ENCODE results near the gene CPNE4.
"Not testable (repeated sequence)": the region's sequence is repeated elsewhere in the genome, so short reads cannot be mapped to it uniquely, and the experiment has no call there.

CPNE4 gene

GRCh38 chr3:132016061-132017041 is 18.5 kb downstream of the CPNE4 start:
- no peak for DNase-seq (ENCODE audit: low read depth)

- no peak for DNase-seq (ENCODE audit: low read depth)
These were observed 20.7 kb downstream of the CPNE4 start for GRCh38 chr3:132014105-132014504.

GRCh38 chr3:132009241-132009640 is 25.6 kb downstream of the CPNE4 start:
- DNase-seq (ENCODE audit: low read depth): no peak

DNA sequence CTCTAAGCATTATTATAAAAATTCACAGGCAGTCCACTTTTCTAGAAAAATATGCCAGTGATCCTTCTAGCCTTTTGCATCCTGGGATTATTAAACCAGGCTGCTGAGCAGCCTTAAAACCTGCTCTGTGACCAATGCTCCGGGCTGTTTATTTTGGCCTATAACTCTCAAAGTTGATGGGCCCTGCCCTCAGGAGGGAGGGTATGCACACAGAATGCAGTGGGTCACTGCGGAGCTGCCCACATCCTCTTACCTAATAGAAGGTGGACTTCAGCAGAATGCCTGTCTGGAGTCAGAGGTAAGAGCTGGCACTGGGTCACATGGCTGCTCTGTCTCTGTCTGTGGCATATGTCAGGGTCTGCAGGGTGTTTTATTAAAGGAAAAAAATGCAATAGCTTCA is 26.0 kb downstream of the CPNE4 start:
- no peak for DNase-seq (ENCODE audit: low read depth)

GRCh38 chr3:132007617-132008016 is 27.2 kb downstream of the CPNE4 start:
- DNase-seq (ENCODE audit: low read depth): no peak

DNA sequence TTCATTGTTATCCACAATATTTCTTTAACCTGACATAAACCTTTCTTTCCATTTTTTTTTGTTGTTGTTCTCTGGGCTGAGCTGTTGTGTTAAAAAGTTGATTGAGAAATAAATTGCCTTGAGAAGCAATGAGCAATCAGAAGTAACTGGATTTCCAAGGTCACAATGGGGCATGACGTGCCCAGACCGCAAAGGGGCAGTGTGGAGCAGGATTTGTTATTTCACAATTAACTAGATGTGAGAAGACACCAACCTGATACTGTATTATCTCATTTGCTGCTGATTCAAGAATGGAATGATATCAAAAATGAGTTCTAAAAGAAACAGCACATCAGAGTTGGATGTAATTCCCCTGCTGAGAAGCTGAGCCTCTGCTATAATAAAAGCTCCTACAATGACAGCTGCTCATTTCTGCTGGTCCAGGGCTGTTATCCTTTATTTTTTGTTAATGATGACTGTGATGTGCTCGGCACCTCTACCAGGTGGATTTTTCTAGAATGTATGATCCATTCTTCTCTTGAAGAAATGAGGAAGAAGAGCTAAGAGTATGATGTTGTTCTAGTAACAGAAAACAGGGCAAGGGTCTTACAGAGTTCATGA is 28.1 kb downstream of the CPNE4 start:
- no peak for DNase-seq (ENCODE audit: low read depth)

DNA sequence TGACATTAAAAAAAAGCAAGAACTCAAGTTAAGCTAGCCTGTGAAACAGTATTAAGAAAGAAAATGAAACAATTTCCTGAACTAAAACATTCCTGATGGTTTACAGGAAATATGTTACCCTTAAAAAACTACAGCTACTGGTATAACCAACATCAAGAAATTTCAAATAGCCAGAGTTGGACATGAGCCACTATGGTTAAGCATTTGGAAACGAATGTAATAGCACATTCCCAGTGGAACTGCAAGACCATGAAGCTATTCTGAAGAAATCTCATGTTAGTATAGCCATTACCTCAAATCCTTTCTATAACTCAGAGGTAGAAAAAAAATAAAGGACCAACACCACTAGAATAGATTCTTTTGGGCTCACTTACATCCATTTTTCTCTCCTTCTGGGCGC is 30.2 kb downstream of the CPNE4 start:
- DNase-seq (ENCODE audit: low read depth): no peak

DNA sequence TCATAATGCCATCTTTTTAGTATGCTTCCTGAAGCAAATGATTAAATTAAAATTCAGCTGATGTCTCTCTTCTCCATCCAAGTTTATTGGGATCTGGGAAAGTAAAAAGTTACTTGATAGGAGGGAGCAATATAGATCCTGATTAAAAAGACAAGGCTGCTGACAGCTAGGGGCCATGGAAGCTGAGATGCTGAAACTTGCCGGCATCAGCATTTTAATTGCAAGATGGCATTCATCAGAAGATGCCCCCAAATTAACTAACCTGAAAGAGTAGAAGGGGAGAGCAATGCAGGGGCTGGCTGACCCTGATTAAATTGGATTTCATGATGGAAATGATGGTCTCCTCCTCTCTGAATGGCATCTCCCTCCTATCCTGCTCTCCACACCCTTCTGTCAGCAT is 31.1 kb downstream of the CPNE4 start:
- no peak for DNase-seq (ENCODE audit: low read depth)

DNA sequence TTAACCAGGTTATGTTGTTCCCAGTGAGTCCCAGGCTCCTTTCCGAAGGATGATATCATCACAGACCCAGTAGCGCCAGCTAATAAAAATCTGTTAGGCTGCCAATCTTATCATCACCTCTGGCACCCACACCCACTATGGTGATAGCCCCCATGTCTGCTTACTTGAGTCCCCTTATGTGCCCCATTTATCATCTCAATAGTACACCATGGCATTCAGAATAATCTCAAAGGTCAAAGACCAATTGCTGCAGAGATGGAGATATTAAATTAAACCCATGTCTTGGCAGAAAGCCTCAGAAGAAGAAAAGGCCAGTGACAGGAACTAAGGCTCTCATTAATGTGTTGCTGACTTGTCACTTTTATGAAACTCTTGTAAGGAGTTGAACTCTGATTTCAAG is 32.8 kb downstream of the CPNE4 start:
- no peak for DNase-seq (ENCODE audit: low read depth)

- DNase-seq (ENCODE audit: low read depth): no peak
These were observed 33.8 kb downstream of the CPNE4 start for GRCh38 chr3:132001036-132001435.

- no peak for DNase-seq (ENCODE audit: low read depth)
These were observed 36.8 kb downstream of the CPNE4 start for GRCh38 chr3:131998027-131998426.

DNA sequence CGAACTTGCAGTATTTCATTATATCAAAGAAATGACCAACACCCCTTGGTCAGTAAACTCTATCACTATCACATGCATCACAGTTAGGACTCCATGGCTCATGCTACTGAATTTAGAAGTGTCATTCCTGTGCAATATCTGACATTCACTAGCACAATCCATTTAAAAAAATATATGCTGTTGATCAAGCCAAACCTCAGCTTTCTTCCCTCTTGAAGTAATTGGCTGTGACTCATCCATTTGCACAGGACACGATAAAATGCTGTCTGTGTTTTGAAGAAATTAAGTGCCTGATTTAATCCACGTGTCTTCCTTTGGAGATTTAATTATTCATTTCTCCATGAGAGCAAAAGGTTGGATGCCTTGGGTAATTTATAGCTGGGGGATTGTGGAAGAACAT is 38.9 kb downstream of the CPNE4 start:
- no peak for DNase-seq (ENCODE audit: low read depth)

- no peak for DNase-seq (ENCODE audit: low read depth)
These were observed 45.5 kb downstream of the CPNE4 start for GRCh38 chr3:131989318-131989717.

- DNase-seq (ENCODE audit: low read depth): no peak
These were observed 46.6 kb downstream of the CPNE4 start for GRCh38 chr3:131988209-131988608.

- DNase-seq (ENCODE audit: low read depth): no peak
These were observed 51.1 kb downstream of the CPNE4 start for GRCh38 chr3:131983689-131984088.

DNA sequence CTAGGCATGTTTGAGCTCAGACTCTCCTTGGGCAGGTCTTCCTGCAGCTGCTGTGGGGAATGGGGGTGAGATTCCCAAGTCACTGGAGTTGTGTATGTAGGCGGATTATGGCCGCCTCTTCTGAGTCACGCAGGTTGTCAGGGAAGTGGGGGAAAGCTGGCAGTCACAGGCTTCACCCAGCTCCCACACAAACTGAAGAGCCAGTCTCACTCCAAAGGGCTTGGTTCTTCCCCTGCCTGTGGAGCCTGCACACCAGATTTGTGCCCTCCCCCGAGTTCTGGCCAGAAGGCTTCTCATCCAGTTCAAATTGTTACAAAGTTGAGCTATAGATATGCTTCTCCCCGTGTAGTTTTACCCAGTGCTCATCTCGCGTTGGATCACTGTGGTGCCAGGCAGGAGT is 53.5 kb downstream of the CPNE4 start:
- no peak for DNase-seq (ENCODE audit: low read depth)

- no peak for DNase-seq (ENCODE audit: low read depth)
These were observed 58.4 kb downstream of the CPNE4 start for GRCh38 chr3:131976448-131976847.

- DNase-seq (ENCODE audit: low read depth): no peak
These were observed 59.8 kb downstream of the CPNE4 start for GRCh38 chr3:131975047-131975446.

DNA sequence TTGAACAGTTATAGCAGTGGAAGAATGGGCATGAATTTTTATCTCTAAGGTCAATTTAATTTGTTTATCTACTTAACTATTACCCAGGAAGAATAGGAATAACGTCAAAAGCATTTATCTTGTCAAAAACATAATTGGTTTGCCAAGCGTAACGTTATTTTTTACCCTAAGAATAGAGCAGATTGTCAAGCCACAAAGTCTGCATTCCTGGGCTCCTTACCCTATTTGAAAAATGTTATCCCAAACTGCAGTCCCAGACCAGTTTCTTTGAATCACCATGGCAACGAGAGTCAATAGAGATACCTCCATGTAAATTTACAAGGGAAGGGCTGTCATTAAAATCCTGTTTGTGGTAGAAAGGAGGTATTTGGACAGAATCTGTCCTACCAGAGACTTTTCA is 61.1 kb downstream of the CPNE4 start:
- DNase-seq (ENCODE audit: low read depth): no peak

DNA sequence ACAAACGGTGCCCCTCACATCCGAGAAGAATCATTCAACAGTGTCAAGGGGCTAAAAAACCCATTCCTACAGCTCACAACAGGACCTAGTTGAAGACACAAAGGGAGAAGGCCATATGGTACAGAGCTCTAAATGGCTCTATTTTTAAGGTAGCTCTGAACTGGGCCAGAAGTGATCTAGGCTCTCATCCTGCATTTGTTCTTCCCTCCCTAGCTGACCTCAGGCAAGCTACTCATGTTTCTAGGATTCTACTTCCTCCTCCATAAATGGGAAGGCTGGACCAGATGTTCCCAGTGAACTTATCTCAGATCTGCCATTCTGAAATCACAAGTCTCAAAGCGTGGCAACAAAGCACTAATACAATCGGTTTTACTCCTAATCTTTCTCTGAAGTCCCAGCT is 62.3 kb downstream of the CPNE4 start:
- DNase-seq (ENCODE audit: low read depth): no peak

GRCh38 chr3:131972091-131972490 is 62.7 kb downstream of the CPNE4 start:
- no peak for DNase-seq (ENCODE audit: low read depth)

DNA sequence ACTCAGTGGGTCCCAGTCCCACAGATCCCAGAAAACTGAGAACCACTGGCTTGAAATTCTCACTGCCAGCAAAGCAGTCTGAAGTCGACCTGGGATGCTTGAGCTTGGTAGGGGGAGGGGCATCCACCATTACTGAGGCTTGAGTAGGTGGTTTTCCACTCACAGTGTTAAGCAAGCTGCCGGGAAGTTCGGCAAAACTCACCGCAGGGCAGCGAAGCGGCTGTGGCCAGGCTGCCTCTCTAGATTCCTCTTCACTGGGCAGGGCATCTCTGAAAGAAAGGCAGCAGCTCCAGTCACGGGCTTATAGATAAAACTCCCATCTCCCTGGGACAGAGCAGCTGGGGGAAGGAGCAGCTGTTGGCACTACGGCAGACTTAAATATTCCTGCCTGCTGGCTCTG is 71.4 kb downstream of the CPNE4 start:
- not testable (repeated sequence) for DNase-seq (ENCODE audit: low read depth)

GRCh38 chr3:131962982-131963381 is 71.8 kb downstream of the CPNE4 start:
- DNase-seq (ENCODE audit: low read depth): no peak

DNA sequence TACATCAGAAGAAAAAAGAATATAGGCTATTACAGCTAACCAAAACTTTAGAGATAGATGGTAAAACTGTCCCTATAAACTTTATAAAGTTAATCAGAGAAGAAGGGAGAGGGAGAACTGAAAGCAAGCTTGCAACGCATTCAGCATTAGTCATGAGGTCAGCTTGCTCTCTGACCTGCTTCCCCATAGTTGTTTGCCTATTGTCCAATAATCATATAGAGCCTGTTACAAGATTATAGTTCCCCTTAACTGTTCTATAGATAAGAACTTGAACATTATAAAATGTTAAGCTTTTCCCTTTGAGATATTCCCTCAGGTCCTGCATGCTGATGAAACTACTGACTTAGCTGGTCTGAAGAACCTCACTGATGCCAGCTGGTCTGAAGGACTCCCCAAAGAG is 74.5 kb downstream of the CPNE4 start:
- DNase-seq (ENCODE audit: low read depth): no peak

Data from activated T-cell treated with anti-CD3 and anti-CD28 coated beads for 1 hour (primary cell).